ENCODE data around the gene MIOS. TPM values are rescaled to one million over a fixed set of nuclear protein-coding genes. Genes with fewer than 3 reads are reported as not detected.

Gene MIOS
- 28.3 and 41.2 TPM in 2 replicates for total RNA-seq

DNA sequence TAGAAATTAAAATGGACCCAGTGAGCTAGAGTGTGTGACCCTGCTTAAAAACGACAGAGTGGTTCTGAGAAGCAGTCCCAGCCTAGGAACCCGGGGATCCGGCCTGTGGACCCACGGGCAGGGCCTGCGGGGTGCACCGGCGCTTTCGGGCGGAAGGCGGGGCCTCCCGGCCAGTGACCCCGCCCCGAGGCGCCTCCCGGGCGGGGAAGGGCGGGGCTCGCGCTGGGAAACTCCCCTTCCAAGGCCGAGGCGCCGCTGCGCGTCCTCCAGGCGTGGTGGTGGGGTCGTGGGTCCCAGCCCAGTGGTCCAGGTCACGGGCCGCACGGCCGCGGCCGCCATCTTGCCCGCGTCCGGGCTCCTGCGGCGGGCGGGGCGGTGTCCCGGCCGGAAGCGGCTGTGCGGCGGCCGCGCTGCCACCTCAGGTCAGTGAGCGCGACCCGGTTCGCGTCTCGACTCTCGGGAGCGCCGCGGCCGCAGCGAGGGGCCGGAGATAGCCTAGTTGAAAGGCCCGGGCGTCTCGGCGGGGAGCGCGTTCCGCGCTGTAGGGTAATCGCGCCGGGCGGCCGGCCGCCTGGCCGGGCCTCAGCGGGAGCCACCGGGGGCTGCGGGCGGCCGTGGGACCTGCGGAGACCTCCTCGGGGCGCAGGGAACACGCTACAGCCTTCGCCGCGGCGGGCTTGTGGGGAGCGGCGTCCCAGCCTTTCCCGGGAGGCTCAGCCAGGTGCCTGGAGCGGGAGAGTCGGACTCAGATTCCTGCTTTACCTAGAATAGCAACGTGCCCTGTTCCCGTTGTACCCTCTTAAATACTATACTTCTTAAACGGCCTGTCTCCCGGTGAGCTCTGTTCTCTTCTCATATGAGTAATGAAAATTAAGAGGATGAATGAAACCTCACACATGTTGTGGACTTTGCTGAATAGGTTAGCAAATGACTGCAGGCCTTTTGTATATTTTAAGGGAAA lies at the start of gene MIOS:
Gene MIOS, plus strand, starts transcription at position 234 of the 961 bp plus-strand sequence. CDS start 5,592 bp downstream, outside the sequence.

GRCh38 chr7:7535691-7536090 lies 31.0 kb upstream of the MIOS start, which contains the start of gene COL28A1:
COL28A1 (minus strand) TSS chr7:7535873; CDS start chr7:7532875, 2,998 bp downstream.

DNA sequence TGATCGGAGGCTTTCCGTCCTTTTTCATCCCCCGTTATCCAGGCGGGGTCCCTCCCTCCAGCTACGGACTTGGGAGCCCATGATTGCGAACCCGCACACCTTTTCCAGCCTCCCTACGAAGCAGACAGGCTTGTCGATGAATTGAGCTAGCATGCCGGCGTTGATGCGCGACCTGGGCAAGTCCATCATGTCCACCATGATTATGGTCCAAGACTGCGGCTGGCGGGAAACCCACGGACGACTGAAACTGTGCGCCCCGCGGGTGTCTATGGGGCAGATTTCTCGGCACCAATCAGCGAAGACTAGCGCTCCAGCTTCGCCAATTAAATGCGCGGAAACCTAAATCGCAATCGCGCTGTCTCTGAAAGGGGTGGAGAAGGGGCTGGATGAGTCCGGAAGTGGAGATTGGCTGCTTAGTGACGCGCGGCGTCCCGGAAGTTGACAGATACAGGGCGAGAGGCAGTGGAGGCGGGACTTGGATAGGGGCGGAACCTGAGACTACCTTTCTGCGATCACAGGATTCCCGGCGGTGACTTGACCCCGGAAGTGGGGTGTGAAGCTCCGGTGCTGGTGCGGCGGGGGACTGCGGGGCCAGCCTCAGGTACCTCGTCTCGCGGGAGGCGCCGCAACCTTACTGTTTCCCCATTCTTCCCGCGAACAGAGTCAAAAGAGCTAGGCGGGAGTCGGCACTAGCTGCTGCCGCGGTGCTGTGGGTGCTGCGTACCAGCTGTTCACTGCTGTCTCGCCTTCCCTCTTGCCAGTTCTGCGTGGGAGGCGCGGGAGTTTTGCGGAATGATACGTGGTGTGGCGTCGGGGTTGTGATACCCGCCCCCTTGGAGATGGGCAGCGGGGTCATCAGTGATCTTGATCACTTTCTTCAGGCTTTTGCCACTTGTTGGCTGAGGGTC lies 73.8 kb downstream of the MIOS start, which contains the start of gene UMAD1:
Gene UMAD1, plus strand, starts transcription at position 532 of the 908 bp plus-strand sequence. CDS start 32,620 bp downstream, outside the sequence.

Other genes with a start within 250 kb of the MIOS start
- gene COL28A1, start 31.0 kb upstream of the MIOS start, total RNA-seq: 0.16 and 0.38 TPM in 2 replicates
- gene UMAD1, start 73.9 kb downstream of the MIOS start, total RNA-seq: 7.6 and 7.8 TPM in 2 replicates
- 13.1 and 25.7 TPM in 2 replicates for gene RPA3, start 151.7 kb downstream of the MIOS start, total RNA-seq